Ramos (cell line): Measurements from ENCODE around the gene CCDC68.

Experiments used
- in situ Hi-C: fragments of 300-500 bp; cut with MboI; formaldehyde crosslinking; loops from one replicate; pipeline ENCODE4 v1.14.3; 2022; ENCODE audit warnings: low sequenced_read_pairs; ENCODE audit not compliant: unreplicated experiment

CCDC68 gene

DNA sequence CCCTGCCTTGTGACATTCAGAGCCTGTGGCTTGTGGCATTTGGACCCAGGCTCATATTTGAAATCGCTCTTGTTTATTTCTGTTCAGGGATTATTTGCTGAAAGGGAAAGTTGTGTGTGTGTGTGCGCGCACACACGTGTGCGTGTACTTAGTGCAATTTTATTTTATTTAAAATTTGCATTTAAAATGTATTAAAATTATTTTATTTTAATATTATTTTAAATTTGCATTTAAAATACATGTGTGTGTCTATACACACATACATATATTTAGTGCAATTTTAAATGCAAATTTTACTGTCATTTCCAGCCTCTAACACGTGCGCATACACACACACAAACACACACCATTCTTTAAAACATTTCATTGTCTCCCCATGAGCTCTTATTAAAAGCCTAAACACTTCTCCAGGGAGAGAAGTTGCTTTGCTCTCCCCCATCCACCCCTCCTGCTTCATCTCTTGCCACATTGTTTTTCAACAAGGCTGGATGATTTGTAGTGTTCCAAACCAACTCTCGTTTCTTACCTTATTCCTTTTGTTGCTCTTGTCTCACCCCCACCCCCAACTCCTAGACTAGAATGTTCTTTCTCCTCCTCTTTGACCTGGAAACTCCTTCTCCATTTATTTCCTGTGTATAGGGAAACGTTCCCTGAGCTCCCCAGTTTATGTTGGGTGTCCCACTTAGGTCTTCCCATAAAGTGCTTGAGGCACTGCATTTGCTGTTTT, 3.8 kb upstream of the CCDC68 start:
- in situ Hi-C loops: no loop called here

DNA sequence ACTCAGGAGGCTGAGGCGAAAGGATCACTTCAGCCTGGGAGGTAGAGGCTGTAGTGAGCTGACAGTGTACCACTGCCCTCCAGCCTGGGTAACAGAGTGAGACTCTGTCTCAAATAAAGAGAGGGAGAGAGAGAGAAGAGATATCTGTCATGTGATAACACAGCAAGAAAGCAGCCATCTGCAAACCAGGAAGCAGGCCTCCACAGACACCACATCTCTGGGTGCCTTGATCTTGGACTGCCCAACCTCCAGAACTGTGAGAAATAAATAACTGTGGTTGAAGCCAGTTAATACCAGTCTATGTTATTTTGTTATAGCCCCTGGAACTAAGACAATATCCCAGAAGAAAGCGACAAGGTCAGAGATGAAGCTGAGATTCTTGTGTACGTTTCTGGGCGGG, 2.6 kb upstream of the CCDC68 start:
- in situ Hi-C loops: no loop called here

DNA sequence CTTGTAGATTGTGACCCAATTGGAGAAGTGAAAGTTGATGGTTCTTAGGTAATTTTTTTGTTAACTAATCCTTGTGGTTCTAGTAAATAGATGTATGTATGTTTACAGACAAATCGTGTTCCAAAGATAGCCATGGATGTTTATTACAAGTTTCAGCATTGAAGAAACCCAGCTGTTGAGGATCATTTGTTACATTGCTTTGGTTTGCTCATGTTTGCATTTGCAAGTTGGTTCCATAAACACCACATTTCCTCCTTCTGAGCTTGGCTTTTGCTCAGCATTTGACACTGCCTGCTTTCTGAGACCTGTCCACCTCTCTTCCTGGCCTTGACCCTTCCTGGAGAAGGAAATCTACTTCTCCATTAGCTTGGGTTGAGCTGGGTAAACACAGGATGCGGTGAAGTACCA, 1.8 kb upstream of the CCDC68 start:
- in situ Hi-C loops: no loop called here

DNA sequence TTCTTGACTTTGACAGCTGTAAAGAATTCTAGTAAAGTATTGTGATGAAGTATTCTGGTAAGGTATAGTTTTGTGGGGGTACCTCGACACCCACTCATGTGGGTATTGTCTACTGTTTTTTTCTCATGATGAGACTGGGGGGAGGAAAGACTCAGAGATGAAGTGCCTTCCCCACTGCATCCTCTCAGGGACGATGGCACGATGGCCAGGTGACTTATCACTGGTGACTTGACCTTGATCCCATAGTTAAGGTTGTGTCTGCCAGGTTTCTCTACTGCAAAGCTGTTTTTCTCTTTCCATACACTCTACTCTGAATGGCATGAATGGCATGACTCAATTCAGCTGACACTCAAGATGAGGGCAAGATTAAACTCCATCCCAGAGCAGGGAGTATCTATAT, 936 bp upstream of the CCDC68 start:
- in situ Hi-C loops: no loop called here

DNA sequence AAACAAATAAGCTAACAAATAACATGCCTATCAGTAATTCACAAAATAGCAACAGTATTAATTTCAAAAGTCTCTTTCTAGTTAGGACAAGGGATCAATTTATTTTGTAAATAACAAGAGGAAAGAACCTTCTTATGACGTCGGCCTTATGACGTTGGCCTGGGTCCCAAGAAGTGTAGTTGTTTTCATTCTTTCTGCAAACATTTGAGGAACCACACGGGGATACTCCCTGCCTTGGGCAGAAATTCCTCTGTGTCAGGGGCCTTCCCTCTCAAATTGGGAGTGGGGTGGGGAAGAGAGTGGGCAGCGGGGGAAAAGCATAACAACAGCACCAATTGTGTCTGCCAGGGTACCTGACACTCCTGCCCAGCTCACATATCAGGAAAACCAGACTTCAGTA, 1.3 kb downstream of the CCDC68 start:
- in situ Hi-C loops: no loop called here

DNA sequence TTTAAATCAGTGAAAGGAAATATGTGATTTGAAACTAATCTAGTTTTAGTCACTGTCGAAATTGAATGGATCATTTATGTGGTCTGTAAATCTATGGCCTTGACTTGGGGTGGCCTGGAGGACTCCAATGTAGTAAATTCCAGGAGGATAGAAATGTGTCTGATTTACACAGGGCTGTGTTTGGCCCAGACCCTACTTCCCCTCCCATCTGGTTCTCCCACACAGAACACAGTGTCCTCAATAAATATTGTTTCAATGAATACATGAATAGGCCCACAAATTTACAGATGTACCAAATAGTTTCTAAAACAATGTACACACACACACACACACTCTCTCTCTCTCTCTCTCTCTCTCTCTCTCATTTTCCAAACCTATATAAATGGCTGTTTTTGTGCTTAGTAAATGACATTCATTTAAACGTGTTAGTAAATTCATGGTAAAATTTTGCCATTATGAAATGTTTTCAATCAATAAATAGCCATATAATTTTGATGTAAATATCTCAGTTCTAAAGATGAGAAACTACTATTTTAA, 1.9 kb downstream of the CCDC68 start:
- in situ Hi-C loops: no loop called here

DNA sequence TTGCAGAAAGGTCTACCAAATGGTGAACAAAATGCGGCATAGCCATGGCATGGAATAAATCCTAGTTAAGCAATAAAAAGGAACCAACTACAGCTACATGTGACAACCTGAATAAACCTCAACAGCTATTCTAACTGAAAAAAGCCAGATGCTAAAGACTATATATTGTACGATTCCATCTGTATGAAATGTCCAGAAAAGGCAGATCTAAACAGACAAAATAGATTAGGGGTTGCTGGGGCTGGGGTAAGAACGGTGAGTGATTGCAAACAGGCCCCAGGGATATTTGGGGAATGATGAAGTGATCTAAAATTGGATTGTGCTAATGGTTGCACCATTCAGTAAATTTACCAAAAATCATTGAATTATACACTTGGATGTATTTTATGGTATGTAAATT, 2.8 kb downstream of the CCDC68 start:
- in situ Hi-C loops: no loop called here

DNA sequence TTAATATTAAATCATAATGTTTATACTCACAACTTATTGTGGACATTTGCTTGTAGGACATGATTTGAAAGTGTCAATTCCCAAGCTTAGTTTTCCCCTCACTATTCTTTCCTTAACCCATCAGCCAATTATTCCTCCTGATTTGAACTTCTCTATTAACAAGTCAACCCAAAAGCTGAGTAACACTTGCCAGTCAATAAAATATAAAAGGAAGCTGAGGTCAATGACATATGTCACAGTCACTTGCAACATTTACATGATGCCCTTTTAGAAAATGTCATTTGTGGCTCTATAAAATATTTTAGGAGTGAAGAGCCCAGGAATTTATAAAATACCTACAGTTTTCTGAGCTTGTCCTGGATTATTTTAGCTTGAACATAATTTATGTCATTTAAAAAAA, 7.2 kb downstream of the CCDC68 start:
- in situ Hi-C loops: no loop called here

DNA sequence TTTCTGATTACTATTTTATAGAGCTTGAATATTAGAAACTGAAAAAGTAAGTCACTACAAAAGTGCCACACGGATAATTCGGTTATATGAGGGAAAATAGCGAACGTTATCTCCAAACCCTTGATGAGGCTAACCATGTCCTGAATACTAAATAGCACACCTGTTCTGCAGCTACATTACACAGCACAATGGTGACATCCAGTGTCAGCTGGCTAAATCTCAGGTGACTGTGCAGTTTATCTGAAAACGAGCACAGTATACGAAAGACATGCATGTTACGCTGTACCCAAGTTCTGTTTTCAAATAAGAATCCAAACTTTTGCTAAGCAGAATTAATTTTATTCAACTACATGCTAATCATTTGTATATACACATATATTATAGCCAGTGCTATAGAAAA, 9.0 kb downstream of the CCDC68 start:
- in situ Hi-C loops: no loop called here

DNA sequence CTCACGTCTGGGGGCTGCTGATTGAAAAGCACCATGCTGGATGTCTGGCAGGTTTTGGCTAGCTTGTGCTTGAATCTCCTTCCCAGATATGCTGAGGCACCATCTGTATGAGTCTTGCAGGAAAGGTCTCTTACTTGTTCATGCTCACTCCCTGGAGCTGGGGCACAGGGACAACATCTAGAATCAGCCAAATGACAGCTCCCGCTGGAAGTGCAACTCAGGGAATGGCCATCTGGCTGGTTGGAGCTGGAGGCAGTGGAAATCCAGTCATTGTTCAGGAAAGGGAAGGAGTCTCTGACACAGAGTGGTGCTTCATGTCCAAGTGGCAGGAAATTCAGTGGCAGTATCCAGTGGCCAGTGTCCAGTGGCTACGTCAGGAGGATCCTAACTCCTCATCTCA, 9.7 kb downstream of the CCDC68 start:
- in situ Hi-C loops: no loop called here

DNA sequence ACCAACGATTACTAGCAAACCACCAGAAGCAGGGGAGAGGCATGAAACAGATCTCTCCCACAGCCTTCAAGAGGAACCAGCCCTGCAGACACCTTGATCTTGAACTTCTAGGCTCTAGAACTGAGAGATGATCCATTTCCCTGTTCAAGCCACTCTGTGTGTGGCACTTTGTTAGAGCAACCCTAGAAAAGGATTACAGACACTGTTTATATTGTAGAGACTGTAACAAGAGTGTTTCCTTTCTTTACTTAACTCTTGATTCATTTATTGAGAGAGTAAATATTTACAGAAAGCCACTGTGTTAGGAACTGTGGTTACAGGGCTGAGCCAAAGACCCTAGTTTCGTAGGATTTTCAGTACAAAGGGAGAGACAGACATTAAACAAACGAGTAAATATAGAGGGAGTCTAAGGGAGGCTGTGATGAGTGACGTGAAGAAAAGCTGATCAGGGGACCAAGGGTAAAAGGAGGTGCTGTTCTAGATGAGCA, 10.9 kb downstream of the CCDC68 start:
- in situ Hi-C loops: no loop called here

DNA sequence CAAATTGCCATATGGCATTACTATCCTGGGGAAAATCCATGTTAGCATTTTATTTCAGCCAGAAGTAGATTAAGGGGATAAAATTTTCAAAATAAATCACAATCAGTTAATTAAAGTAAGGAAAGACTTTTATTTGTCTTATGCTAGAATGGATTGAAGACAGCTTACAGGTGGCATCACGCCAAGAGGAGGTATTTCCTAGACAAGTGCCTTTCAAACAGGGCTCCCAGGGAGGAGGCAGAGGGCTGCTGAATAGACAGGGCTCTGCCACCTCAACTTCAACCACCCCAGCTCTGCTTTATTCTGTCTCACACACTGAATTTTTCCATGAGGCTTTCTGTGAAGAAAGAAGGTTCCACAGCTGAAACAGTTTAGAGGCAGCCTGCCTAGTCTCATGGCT, 12.2 kb downstream of the CCDC68 start:
- in situ Hi-C loops: no loop called here

DNA sequence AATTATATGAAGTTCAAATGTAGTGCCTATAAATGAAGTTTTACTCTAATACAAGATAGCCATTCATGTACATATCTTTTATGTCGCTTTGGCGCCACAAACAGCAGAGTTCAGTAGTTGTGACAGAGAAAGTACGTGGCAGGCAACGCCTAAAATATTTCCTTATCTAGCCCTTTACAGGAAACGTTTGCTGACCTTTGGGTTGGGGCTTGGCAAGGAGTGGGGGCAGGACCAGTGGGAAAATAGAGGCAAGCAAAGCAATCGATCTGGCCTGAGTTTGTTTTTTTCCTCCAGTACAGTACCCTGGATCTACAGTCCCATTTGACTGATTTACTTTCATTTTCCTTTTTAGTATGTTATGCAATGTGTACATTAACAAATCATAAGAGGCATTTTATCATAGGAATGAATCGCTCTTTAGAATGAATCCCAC, 13.1 kb downstream of the CCDC68 start:
- in situ Hi-C loops: no loop called here

DNA sequence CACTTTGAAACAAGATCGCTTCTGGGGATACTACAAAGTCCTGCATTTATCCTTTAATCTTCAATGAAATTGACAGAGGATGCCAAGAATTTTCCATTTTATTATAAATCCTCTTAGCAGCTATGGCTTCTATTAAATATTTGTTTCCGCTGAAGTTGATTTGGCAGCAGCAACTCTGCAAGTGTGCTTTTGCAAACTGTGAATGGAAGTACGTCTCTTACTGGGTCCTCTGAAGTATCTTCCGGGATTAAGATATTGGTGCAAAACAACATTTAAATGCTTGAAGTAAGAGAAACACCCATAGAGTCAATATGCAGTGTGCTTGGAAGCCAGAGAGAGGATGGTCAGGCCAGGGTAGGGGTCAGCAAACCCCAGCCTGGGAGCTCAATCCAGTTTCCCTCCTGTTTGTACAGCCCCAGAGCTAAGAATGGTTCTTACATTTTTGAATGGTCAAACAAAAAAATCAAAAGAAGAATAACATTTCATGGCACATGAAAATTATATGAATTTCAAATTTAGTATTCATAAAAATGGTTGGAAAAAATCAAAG, 13.6 kb downstream of the CCDC68 start:
- in situ Hi-C loops: no loop called here

DNA sequence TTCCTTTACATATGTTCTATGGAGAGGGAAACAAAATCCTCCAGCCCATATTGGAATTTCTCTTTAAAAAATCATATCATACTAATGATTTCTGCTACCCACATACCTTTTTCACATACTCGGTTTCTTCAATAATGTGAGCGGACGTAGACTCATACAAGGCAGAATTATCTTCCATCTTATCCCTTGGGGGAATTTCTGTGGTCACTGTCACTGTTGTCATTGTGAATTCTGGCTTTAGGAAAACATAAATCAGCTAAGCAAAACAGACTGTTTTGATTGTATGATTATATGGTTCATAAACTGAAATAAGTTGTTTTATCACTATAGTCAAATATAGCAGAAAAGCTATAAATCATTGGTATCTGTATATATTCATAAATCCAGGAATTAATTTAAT, 16.7 kb downstream of the CCDC68 start:
- in situ Hi-C loops: no loop called here

DNA sequence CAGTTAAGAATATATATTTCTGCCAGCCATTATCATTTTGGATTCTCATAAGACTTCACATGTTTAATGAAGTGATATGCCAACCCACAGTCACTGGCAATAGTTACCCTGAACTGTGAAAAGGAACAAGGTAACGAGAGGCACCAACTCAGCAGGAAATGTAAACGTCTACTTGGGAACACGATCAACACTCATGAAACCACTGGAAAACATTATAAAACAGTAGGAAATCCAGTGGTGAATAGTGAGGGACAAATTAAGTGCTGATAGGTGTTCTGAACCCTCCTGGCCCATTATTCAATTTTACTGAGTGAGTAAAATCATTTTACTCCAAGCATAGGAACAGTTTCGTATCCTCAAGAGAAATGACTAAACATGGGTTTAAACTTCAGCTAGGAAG, 17.1 kb downstream of the CCDC68 start:
- in situ Hi-C loops: no loop called here

DNA sequence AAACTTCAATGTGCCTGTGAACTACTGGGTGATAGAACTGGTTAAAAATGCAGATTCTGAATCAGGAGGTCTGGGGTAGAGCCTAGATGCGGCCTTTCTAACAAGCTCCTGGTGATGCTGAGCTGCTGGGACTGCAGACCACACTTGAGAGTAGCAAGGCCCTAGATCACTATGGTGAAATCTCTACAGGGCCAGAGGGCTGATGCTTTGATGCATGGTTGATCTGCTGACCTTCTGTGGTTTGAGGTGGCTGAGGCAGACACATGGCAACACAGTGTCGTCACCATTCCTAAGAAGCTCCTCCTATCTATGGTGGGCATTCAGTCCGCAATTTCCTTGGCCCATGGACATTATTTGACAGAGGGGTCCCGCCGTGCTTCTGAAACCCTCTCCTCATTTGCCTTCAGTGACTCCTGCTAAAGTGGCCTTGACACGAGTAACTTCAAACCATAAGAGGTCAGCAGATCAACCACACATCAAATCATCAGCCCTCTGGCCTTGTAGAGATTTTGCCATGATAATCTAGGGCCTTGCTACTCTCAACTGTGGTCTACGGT, 19.8 kb downstream of the CCDC68 start:
- in situ Hi-C loops: no loop called here

DNA sequence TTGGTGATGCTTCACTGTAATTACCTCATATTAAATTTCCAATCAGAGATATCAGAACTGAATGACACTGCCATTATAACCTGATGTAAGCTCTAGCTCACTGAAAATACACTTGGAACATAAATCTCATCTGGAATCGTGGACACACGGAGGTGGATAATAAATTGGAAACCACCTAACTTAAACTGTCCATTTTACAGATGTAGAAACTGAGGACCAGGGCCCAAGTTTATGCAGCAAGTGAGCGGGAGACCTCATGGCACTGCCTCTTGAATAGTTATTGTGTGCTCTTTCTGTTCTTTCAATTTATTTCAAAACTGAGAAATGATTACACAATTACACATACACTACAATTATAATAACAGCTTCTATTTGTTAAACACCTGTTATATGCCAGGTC, 20.8 kb downstream of the CCDC68 start:
- in situ Hi-C loops: no loop called here

DNA sequence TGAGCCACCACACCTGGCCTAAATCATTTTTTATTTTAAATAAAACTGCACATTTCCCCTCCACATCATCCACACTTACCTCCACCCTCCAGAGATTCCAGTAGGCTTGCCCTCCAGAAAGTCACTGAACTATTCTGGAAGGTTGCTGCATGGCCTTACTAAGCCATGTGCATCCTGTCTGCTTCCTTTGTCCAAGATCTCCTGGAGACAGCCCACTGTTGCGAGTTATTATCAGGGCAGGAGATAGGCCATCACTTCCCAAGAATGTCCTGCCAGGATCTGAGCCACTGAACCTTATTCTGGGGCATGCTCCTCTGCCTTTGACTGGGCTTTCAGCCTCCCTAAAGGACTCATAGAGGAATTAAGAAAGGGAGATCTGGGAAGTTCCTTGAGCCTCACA, 26.8 kb downstream of the CCDC68 start:
- in situ Hi-C loops: no loop called here

DNA sequence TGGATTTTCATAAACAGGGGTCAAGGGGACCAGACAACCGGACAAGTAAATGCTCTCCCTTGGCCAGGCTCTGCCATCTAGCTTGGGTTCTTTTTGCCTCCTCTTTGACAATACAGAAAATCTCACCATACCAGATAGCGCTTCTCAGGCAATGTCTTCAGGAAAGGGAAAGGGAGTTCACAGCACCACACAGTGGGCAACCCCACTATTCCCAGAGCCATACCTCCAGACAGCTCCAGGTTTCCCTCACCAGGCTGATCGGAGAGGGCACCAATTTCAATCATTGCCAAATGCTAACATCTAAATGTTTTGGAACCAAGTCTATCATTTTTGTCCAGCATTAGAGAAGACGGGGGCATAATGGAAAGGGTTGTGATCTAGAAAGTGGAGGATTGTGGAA, 28.1 kb downstream of the CCDC68 start:
- in situ Hi-C loops: no loop called here

DNA sequence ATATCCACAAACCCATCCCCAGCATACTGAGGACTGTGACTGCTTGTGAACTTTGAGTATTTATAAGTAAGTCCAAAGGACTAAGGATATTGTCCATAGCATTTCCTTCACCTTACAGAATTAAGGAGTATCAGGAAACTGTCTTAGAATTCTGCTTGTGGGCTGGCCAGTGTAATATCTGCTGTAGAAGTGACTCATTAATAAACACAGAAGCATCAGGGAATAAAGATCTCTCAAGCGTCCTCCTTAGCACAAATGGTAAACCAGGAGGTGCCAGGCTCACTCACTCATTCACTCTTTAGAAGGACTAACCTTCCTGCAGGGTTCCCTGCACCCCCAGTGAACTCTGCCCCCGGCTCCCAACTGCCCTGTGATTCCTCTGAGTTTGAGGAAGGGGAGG, 31.0 kb downstream of the CCDC68 start:
- in situ Hi-C loops: no loop called here
